Transverse colon (tissue), 4 donors: Measurements from ENCODE around the gene CCDC12. TPM values are rescaled to one million over a fixed set of nuclear protein-coding genes. Genes with fewer than 3 reads are reported as not detected.

Source experiments
- DNase-seq: peaks from one replicate; pipeline ENCODE4 v3.0.0-alpha.2; 2019
- H3K27ac ChIP-seq, 4 donors: fragments of 200-600 bp; sonication (generic); 2 replicates each; pipeline ENCODE4 v1.5.1; 2016 to 2018; ENCODE audit warnings: inconsistent platforms in 4 of 4
- H3K27me3 ChIP-seq: fragments of 200-600 bp; sonication (generic); 2 replicates; pipeline ENCODE4 v1.5.1; 2017; ENCODE audit warnings: inconsistent platforms
- H3K36me3 ChIP-seq, 4 donors: fragments of 200-600 bp; sonication (generic); 2 replicates each; pipeline ENCODE4 v1.5.1; 2017 to 2019; ENCODE audit warnings: inconsistent platforms in 4 of 4
- H3K4me1 ChIP-seq, 4 donors: fragments of 200-600 bp; sonication (generic); 2 replicates each; pipeline ENCODE4 v1.5.1; 2017 to 2020; ENCODE audit warnings: inconsistent platforms in 4 of 4
- H3K4me3 ChIP-seq, 4 donors: fragments of 200-600 bp; sonication (generic); 1 replicate in 1 of 4; 2 replicates in 3 of 4; pipeline versions ENCODE4 v1.5.1 to v1.6.1; 2017 to 2019; ENCODE audit warnings: inconsistent platforms in 4 of 4
- H3K9me3 ChIP-seq, 2 donors: fragments of 200-600 bp; sonication (generic); 2 replicates each; pipeline ENCODE4 v1.5.1; 2017 to 2019; ENCODE audit warnings: inconsistent platforms in 2 of 2
- EP300 ChIP-seq: sonication (generic); formaldehyde crosslinking; IDR thresholded peaks from one replicate; pipeline ENCODE4 v1.6.1; 2017; ENCODE audit warnings: antibody characterized with exemption, low read depth
- POLR2A ChIP-seq: fragments of 450-650 bp; IDR thresholded peaks from one replicate; pipeline ENCODE4 v1.6.1; 2016; ENCODE audit warnings: antibody characterized with exemption, mild to moderate bottlenecking, moderate library complexity
- POLR2AphosphoS5 ChIP-seq, 3 donors: sonication (generic); formaldehyde crosslinking; IDR thresholded peaks; one replicate each; pipeline ENCODE4 v1.6.1; 2016; ENCODE audit warnings: antibody characterized with exemption in 3 of 3
- WGBS, 2 donors: methylation state at CpG; one replicate each; pipeline ENCODE4 v1.1.5; 2018; ENCODE audit warnings: low coverage in 1 of 2; 5-methylcytosine and 5-hydroxymethylcytosine counted together
- in situ Hi-C, 4 donors: fragments of 200-750 bp; cut with MboI; loops; one replicate each; pipeline versions ENCODE4 v1.15.0 to v1.15.1; 2017; ENCODE audit warnings: low sequenced_read_pairs in 3 of 4, low pct_ligation_motif_present in 1 of 4, low pct_unique_long_range_greater_than_20kb in 1 of 4
- intact Hi-C: fragments of 100-400 bp; cut with DNase I; formaldehyde crosslinking; loops from one replicate; pipeline ENCODE4 v1.15.1; 2023; ENCODE audit warnings: low total_unique reads
- total RNA-seq, 4 donors: library from RNA; depleted of rRNA; stranded (reverse); fragments of >200 nt; gene quantifications; one replicate each; pipeline ENCODE4 v1.1.0, GENCODE V29; 2016
- TF ChIP-seq, protein P1 (sequence below), 5 experiments: fragments of 200-600 bp in 3 of 5; fragments of 450-650 bp in 2 of 5; sonication (generic) in 3 of 5; IDR thresholded peaks; 1 replicate in 2 of 5; 2 replicates in 3 of 5; pipeline ENCODE4 v1.5.1; 2016 to 2017; ENCODE audit warnings: antibody characterized with exemption in 5 of 5, inconsistent platforms in 3 of 5, mild to moderate bottlenecking in 2 of 5, moderate library complexity in 1 of 5

The CCDC12 gene
- total RNA-seq, 4 donors from 2014 or later, result 50.1 to 72.9 (median 53.0) TPM

DNA sequence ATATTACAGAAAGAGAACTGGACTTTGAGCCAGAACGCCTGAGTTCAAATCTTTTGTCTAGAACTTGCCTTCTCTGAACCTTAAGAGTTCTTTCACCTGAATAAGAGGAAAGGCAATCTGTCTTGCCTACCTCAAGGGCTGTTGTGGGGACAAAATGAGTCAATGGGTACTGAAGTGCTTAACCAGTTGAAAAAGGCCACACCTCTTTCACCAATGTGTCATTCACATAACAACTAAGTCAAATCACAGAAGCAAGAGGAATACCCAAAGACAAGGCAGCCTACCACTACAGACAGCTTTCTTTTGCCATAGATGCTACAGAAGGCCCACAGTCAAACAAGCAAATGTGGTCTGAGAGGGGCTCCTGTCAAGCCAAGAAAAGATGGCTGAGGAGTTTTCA, 42.7 kb upstream of the CCDC12 start:
- WGBS, 2 donors, result 62% methylated on average over 1 of the region's 1 CpG; no CpG with 5 or more reads in 1 of the 2 donors
- TF ChIP-seq POLR2A (no peak), EP300 (no peak), POLR2AphosphoS5 (IDR thresholded peaks at IDR 0.05) (no peak)
- TF ChIP-seq, protein P1, sequence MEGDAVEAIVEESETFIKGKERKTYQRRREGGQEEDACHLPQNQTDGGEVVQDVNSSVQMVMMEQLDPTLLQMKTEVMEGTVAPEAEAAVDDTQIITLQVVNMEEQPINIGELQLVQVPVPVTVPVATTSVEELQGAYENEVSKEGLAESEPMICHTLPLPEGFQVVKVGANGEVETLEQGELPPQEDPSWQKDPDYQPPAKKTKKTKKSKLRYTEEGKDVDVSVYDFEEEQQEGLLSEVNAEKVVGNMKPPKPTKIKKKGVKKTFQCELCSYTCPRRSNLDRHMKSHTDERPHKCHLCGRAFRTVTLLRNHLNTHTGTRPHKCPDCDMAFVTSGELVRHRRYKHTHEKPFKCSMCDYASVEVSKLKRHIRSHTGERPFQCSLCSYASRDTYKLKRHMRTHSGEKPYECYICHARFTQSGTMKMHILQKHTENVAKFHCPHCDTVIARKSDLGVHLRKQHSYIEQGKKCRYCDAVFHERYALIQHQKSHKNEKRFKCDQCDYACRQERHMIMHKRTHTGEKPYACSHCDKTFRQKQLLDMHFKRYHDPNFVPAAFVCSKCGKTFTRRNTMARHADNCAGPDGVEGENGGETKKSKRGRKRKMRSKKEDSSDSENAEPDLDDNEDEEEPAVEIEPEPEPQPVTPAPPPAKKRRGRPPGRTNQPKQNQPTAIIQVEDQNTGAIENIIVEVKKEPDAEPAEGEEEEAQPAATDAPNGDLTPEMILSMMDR (IDR thresholded peaks at IDR 0.05), result no peak
- Histone ChIP-seq H3K36me3 (peaks cover 0 to 24% (median 10%) of the 10 kb centered on the region in 4 donors), H3K27ac (no peak overlapping the region), H3K27me3 (no peaks in the 10 kb centered on the region), H3K9me3 (no peaks in the 10 kb centered on the region), H3K4me1 (peaks cover 8 to 22% (median 13%) of the 10 kb centered on the region in 4 donors), H3K4me3 (no peak overlapping the region)
- intact Hi-C loops, result no loop called here
- in situ Hi-C loops, result loop anchor here in 3 of 4 donors (25.0 kb wide), 2 partner anchors 143 to 307 kb away; partner anchors contain the start of genes PRSS50 (in 2 of the 3), TMIE (in 2 of the 3) and SETD2 (in 1 of the 3)
- no peak for DNase-seq

DNA sequence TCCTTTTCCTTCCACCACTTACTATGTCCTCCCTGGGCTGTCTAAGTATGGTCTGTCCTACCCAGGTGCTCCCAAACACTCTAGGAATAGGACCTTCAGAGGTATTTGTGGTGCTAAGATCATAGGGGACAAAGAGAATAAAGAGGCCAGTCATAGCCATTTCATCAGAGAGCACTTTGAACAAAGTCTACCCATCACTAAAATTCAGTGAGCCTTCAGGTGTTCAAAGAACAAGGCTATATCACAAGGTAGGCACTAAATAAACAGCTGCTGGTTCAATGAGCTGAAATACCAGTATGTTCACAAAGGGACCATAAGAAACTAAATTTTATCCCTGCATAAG, 41.7 kb upstream of the CCDC12 start:
- peak overlapping the region in 1 of 4 donors; percentile 0 for H3K27ac ChIP-seq
- no peaks in the 10 kb centered on the region for H3K9me3 ChIP-seq
- peaks cover 0 to 24% (median 10%) of the 10 kb centered on the region in 4 donors for H3K36me3 ChIP-seq
- in situ Hi-C loops (loop anchor here in 3 of 4 donors (25.0 kb wide), 2 partner anchors 144 to 306 kb away; partner anchors contain the start of genes PRSS50 (in 2 of the 3), TMIE (in 2 of the 3) and SETD2 (in 1 of the 3)), intact Hi-C loops (no loop called here)
- no peak for TF ChIP-seq POLR2AphosphoS5 (IDR thresholded peaks at IDR 0.05)
- peaks cover 8 to 19% (median 12%) of the 10 kb centered on the region in 4 donors for H3K4me1 ChIP-seq
- no peak overlapping the region for H3K4me3 ChIP-seq
- no peak for DNase-seq
- H3K27me3 ChIP-seq, result no peaks in the 10 kb centered on the region

DNA sequence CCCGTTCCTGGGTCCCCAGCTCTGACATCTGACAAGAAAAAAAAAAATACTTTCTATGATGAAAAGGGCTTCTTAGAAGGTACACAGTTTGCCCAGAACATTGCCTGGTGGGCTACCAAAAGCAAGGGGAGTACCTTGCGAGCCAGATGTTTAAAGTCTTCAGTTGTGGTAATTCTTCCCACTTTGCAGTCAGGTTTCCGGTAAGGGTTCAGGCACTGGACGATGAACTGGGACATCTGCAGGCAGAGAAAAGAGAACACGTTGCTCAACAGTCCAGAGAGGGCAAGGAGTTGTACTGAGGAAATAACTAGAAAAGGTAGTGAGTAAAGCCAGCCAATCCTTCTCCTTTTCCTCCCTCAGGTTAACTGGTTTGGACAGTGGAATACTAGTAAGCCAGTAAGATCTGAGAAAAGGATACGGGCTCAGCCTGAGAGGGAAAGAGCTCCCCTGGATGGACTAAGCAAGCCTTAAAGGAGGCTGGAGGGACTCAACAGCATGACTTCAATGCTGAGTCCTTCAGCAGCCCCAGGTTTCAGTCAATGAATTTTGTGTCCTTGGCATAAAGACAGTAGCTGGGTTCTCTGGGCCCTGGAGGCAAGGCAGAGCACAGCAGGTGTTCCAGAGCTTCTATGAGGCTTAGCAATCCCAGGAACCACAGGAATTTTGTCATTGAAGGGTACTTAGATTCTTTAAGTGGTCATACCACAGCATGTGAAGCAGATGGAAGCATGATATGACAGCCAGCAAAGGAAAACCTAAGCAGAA, 41.1 kb upstream of the CCDC12 start:
- Histone ChIP-seq H3K27me3 (no peaks in the 10 kb centered on the region), H3K9me3 (no peaks in the 10 kb centered on the region), H3K4me3 (no peak overlapping the region), H3K36me3 (peaks cover 0 to 24% (median 10%) of the 10 kb centered on the region in 4 donors), H3K4me1 (peaks cover 3 to 14% (median 9%) of the 10 kb centered on the region in 4 donors), H3K27ac (peak overlapping the region in 1 of 4 donors; percentile 0)
- WGBS, 2 donors, result 83 to 85% methylated on average over 5 to 6 of the region's 6 CpGs
- TF ChIP-seq, protein P1 (IDR thresholded peaks at IDR 0.05), result no peak
- no peak for TF ChIP-seq EP300
- TF ChIP-seq POLR2AphosphoS5 (IDR thresholded peaks at IDR 0.05), result no peak
- TF ChIP-seq POLR2A, result no peak
- DNase-seq, result no peak
- in situ Hi-C loops (loop anchor here in 3 of 4 donors (25.0 kb wide), 2 partner anchors 145 to 305 kb away; partner anchors contain the start of genes PRSS50 (in 2 of the 3), TMIE (in 2 of the 3) and SETD2 (in 1 of the 3)), intact Hi-C loops (no loop called here)

DNA sequence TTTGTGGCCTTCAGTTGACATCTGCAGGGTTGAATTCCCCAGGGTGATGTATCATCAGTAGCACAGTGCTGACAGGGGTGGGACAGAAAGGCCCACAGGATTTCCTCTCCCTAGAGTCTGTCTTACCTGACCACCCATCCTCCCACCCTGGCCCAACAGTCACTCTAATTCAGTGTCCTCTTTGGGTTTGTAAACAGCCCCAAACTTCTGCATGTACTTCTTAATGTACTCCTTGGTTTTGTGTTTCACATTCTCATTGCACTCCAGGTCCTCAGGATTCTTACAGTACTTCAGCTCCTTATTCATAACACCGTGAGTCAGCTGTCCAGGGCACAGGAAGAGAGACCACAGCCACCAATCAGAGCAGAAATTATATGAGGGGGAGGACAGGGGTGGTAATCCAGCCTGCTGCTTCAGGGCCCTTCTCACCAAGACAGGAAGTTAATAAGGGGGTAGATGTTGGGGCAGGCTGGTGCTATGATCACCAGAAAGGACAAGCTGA, 40.4 kb upstream of the CCDC12 start:
- Histone ChIP-seq H3K27me3 (no peaks in the 10 kb centered on the region), H3K36me3 (peaks cover 0 to 24% (median 10%) of the 10 kb centered on the region in 4 donors), H3K4me3 (no peak overlapping the region), H3K9me3 (no peaks in the 10 kb centered on the region), H3K4me1 (peaks cover 0 to 7% (median 2%) of the 10 kb centered on the region in 4 donors), H3K27ac (no peak overlapping the region)
- no peak for DNase-seq
- 57 to 86% methylated on average over 1 of the region's 1 CpG for WGBS, 2 donors
- intact Hi-C loops (no loop called here), in situ Hi-C loops (loop anchor here in 3 of 4 donors (25.0 kb wide), 2 partner anchors 145 to 305 kb away; partner anchors contain the start of genes PRSS50 (in 2 of the 3), TMIE (in 2 of the 3) and SETD2 (in 1 of the 3))
- TF ChIP-seq, protein P1 (IDR thresholded peaks at IDR 0.05), result no peak
- TF ChIP-seq POLR2A (no peak), POLR2AphosphoS5 (IDR thresholded peaks at IDR 0.05) (no peak), EP300 (no peak)
